ENCODE results near the gene TRIM34. TPM values are rescaled to one million over a fixed set of nuclear protein-coding genes. Genes with fewer than 3 reads are reported as not detected.
"Not testable (repeated sequence)": the region's sequence is repeated elsewhere in the genome, so short reads cannot be mapped to it uniquely, and the experiment has no call there.

The TRIM34 gene
- 1 to 10 TPM in 4 of 8 experiments, under 1 TPM in 4; 0.16 to 9.7 (median 2.2) TPM for total RNA-seq

GRCh38 chr11:5624489-5625279 lies at the start of gene TRIM34:
Gene TRIM34 (plus strand): TSS chr11:5625001. CDS start chr11:5632332, 7,331 bp downstream.
- ATAC-seq (replicated peaks in 6 of 8): peak in 7 of 8 experiments; percentile 33 to 88 (median 52)
- H3K4me1 ChIP-seq (replicated peaks in 1 of 2): peaks cover 0 to 9% of the 10 kb centered on the region in 2 donors
- 0 to 80% (median 57%) methylated on average over 1 to 4 of the region's 7 CpGs; no CpG with 5 or more reads in 1 of the 10 experiments for WGBS, 10 experiments
- in situ Hi-C loops (cut with MboI; ENCODE audit: low pct_unique_long_range_greater_than_20kb in 2 of 9, low sequenced_read_pairs in 9 of 9, unreplicated experiment in 9 of 9): no loop called here
- H3K4me3 ChIP-seq: no peak within 1 kb of the TSS
- no peak within 1 kb of the TSS for H3K27ac ChIP-seq

GRCh38 chr11:5575152-5575551 lies 49.6 kb upstream of the TRIM34 start:
- peak overlapping the region in 1 of 2 donors; percentile 71 for H3K27ac ChIP-seq
- 38 to 75% (median 50%) methylated on average over 1 to 4 of the region's 4 CpGs; no CpG with 5 or more reads in 1 of the 10 experiments for WGBS, 10 experiments
- in situ Hi-C loops (cut with MboI; ENCODE audit: low pct_unique_long_range_greater_than_20kb in 2 of 9, low sequenced_read_pairs in 9 of 9, unreplicated experiment in 9 of 9): no loop called here
- no peak overlapping the region for H3K4me3 ChIP-seq
- ATAC-seq (replicated peaks in 6 of 8): peak in 3 of 8 experiments; percentile 68 to 77 (median 68)
- H3K4me1 ChIP-seq (replicated peaks in 1 of 2): peaks cover 8 to 18% of the 10 kb centered on the region in 2 donors

DNA sequence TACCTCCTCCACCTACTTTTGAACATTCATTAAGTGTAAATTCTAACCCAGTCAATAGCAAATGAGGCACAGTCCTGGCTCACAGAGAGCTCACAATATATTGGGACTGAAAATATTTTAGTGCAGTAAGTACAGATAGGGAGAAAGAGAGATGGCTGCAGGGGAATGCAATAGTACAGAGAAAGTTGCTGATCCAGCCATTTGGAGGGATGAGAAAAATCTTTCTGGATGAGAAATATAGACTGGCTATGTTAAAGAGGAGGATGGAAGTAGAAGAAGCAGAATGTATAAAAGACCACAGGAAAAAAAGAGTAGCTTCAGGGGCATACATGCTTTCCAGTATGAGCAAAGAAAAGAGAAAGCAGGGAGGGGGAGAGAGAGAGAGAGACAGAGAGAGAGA lies 47.7 kb upstream of the TRIM34 start:
- H3K4me1 ChIP-seq (replicated peaks in 1 of 2): peaks cover 8 to 18% of the 10 kb centered on the region in 2 donors
- no peak overlapping the region for H3K4me3 ChIP-seq
- in situ Hi-C loops (cut with MboI; ENCODE audit: low pct_unique_long_range_greater_than_20kb in 2 of 9, low sequenced_read_pairs in 9 of 9, unreplicated experiment in 9 of 9): no loop called here
- no peak for ATAC-seq (replicated peaks in 6 of 8)
- H3K27ac ChIP-seq: no peak overlapping the region

DNA sequence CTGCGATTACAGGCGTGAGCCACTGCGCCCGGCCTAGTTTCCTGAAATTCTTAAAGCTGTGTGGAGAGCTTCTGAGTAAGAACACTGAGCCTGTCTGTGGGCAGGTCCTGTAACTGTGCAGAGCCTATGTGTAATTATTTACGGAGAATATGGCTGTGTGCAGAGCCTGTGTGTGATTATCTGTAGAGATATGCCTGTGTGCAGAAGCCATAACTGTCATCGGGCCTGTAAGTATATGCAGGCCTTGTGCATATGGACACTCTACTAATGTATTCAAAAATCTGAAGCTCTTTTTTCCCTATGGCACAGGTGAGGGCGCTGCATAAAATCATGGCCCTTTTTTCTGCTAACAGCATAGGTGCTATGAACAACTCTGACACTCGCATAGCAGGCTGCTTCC lies 44.2 kb upstream of the TRIM34 start, which contains the start of gene OR52B6:
Gene OR52B6 (plus strand): TSS at position 301 of the 400 bp plus-strand sequence. CDS start 0 bp downstream, at position 301.
- Histone ChIP-seq H3K4me1 (replicated peaks in 1 of 2) (no peaks in the 10 kb centered on the region), H3K27ac (no peak within 1 kb of the TSS), H3K4me3 (no peak within 1 kb of the TSS)
- ATAC-seq (replicated peaks in 6 of 8): no peak
- in situ Hi-C loops (cut with MboI; ENCODE audit: low pct_unique_long_range_greater_than_20kb in 2 of 9, low sequenced_read_pairs in 9 of 9, unreplicated experiment in 9 of 9): loop anchor here in 1 of 9 experiments (10.0 kb wide), 1 partner anchor 56 kb away; no protein-coding TSS in a partner anchor
- 37 to 100% (median 95%) methylated on average over 1 to 8 of the region's 8 CpGs; no CpG with 5 or more reads in 3 of the 10 experiments for WGBS, 10 experiments

DNA sequence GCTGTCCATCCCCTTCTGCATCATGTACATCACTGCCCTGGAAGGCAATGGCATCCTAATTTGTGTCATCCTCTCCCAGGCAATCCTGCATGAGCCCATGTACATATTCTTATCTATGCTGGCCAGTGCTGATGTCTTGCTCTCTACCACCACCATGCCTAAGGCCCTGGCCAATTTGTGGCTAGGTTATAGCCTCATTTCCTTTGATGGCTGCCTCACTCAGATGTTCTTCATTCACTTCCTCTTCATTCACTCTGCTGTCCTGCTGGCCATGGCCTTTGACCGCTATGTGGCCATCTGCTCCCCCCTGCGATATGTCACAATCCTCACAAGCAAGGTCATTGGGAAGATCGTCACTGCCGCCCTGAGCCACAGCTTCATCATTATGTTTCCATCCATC lies 43.8 kb upstream of the TRIM34 start:
- H3K27ac ChIP-seq: no peak overlapping the region
- no peak for ATAC-seq (replicated peaks in 6 of 8)
- WGBS, 10 experiments: 62 to 100% (median 88%) methylated on average over 1 to 4 of the region's 4 CpGs; no CpG with 5 or more reads in 5 of the 10 experiments
- no peak overlapping the region for H3K4me3 ChIP-seq
- H3K4me1 ChIP-seq (replicated peaks in 1 of 2): no peaks in the 10 kb centered on the region
- in situ Hi-C loops (cut with MboI; ENCODE audit: low pct_unique_long_range_greater_than_20kb in 2 of 9, low sequenced_read_pairs in 9 of 9, unreplicated experiment in 9 of 9): loop anchor here in 1 of 9 experiments (10.0 kb wide), 1 partner anchor 56 kb away; no protein-coding TSS in a partner anchor

GRCh38 chr11:5584458-5584857 lies 40.3 kb upstream of the TRIM34 start:
- ATAC-seq (replicated peaks in 6 of 8); H3K4me3 ChIP-seq; H3K4me1 ChIP-seq (replicated peaks in 1 of 2); H3K27ac ChIP-seq: not testable (repeated sequence)
- in situ Hi-C loops (cut with MboI; ENCODE audit: low pct_unique_long_range_greater_than_20kb in 2 of 9, low sequenced_read_pairs in 9 of 9, unreplicated experiment in 9 of 9): loop anchor here in 1 of 9 experiments (10.0 kb wide), 1 partner anchor 60 kb away; no protein-coding TSS in a partner anchor
- 50 to 100% (median 83%) methylated on average over 1 to 3 of the region's 5 CpGs; no CpG with 5 or more reads in 5 of the 10 experiments for WGBS, 10 experiments

DNA sequence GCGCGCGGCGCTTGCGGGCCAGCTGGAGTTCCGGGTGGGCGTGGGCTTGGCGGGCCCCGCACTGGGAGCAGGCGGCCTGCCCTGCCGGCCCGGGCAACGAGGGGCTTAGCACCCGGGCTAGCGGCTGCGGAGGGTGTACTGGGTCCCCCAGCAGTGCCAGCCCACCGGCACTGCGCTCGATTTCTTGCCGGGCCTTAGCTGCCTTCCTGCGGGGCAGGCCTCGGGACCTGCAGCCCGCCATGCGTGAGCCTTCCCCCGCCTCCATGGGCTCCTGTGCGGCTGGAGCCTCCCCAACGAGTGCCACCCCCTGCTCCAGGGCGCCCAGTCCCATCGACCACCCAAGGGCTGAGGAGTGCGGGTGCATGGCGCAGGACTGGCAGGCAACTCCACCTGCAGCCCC lies 34.9 kb upstream of the TRIM34 start:
- H3K27ac ChIP-seq; H3K4me1 ChIP-seq (replicated peaks in 1 of 2); ATAC-seq (replicated peaks in 6 of 8); H3K4me3 ChIP-seq: not testable (repeated sequence)
- 100% methylated on average over 1 of the region's 31 CpGs; no CpG with 5 or more reads in 9 of the 10 experiments for WGBS, 10 experiments
- in situ Hi-C loops (cut with MboI; ENCODE audit: low pct_unique_long_range_greater_than_20kb in 2 of 9, low sequenced_read_pairs in 9 of 9, unreplicated experiment in 9 of 9): loop anchor here in 1 of 9 experiments (10.0 kb wide), 1 partner anchor 65 kb away; no protein-coding TSS in a partner anchor

- no peak overlapping the region for H3K4me3 ChIP-seq
- H3K27ac ChIP-seq: no peak overlapping the region
- no peak for ATAC-seq (replicated peaks in 6 of 8)
- in situ Hi-C loops (cut with MboI; ENCODE audit: low pct_unique_long_range_greater_than_20kb in 2 of 9, low sequenced_read_pairs in 9 of 9, unreplicated experiment in 9 of 9): no loop called here
- WGBS, 10 experiments: 29 to 100% (median 78%) methylated on average over 1 to 3 of the region's 3 CpGs; no CpG with 5 or more reads in 2 of the 10 experiments
- H3K4me1 ChIP-seq (replicated peaks in 1 of 2): no peaks in the 10 kb centered on the region
Observed at GRCh38 chr11:5591613-5592012, 33.2 kb upstream of the TRIM34 start.

- in situ Hi-C loops (cut with MboI; ENCODE audit: low pct_unique_long_range_greater_than_20kb in 2 of 9, low sequenced_read_pairs in 9 of 9, unreplicated experiment in 9 of 9): no loop called here
- peaks cover 0 to 1% of the 10 kb centered on the region in 2 donors for H3K4me1 ChIP-seq (replicated peaks in 1 of 2)
- H3K4me3 ChIP-seq: no peak overlapping the region
- WGBS, 10 experiments: 41 to 100% (median 79%) methylated on average over 2 to 5 of the region's 5 CpGs; no CpG with 5 or more reads in 1 of the 10 experiments
- no peak for ATAC-seq (replicated peaks in 6 of 8)
- H3K27ac ChIP-seq: no peak overlapping the region
Observed at GRCh38 chr11:5592615-5593014, 32.2 kb upstream of the TRIM34 start.

- in situ Hi-C loops (cut with MboI; ENCODE audit: low pct_unique_long_range_greater_than_20kb in 2 of 9, low sequenced_read_pairs in 9 of 9, unreplicated experiment in 9 of 9): no loop called here
- H3K27ac ChIP-seq: no peak overlapping the region
- no peak overlapping the region for H3K4me3 ChIP-seq
- peaks cover 0 to 3% of the 10 kb centered on the region in 2 donors for H3K4me1 ChIP-seq (replicated peaks in 1 of 2)
- WGBS, 10 experiments: 25 to 100% (median 78%) methylated on average over 1 of the region's 1 CpG; no CpG with 5 or more reads in 2 of the 10 experiments
- no peak for ATAC-seq (replicated peaks in 6 of 8)
Observed at GRCh38 chr11:5593146-5593545, 31.7 kb upstream of the TRIM34 start.

GRCh38 chr11:5596607-5597201 lies 28.1 kb upstream of the TRIM34 start, which contains the start of gene TRIM6:
Gene TRIM6 (plus strand): TSS chr11:5596637. CDS start chr11:5596898, 261 bp downstream.
- Histone ChIP-seq H3K27ac (no peak within 1 kb of the TSS), H3K4me1 (replicated peaks in 1 of 2) (peaks cover 0 to 3% of the 10 kb centered on the region in 2 donors), H3K4me3 (peak within 1 kb of the TSS; percentile 24 to 44 (median 34))
- in situ Hi-C loops (cut with MboI; ENCODE audit: low pct_unique_long_range_greater_than_20kb in 2 of 9, low sequenced_read_pairs in 9 of 9, unreplicated experiment in 9 of 9): no loop called here
- ATAC-seq (replicated peaks in 6 of 8): peak; percentile 63 to 86 (median 80)
- 13 to 60% (median 27%) methylated on average over 1 to 8 of the region's 20 CpGs; no CpG with 5 or more reads in 1 of the 10 experiments for WGBS, 10 experiments

- peaks cover 0 to 3% of the 10 kb centered on the region in 2 donors for H3K4me1 ChIP-seq (replicated peaks in 1 of 2)
- WGBS, 10 experiments: 0 to 60% (median 43%) methylated on average over 1 to 3 of the region's 3 CpGs; no CpG with 5 or more reads in 2 of the 10 experiments
- no peak for ATAC-seq (replicated peaks in 6 of 8)
- in situ Hi-C loops (cut with MboI; ENCODE audit: low pct_unique_long_range_greater_than_20kb in 2 of 9, low sequenced_read_pairs in 9 of 9, unreplicated experiment in 9 of 9): no loop called here
- H3K27ac ChIP-seq: no peak overlapping the region
- H3K4me3 ChIP-seq: no peak overlapping the region
Observed at GRCh38 chr11:5597953-5598352, 26.8 kb upstream of the TRIM34 start.
